ENCODE measurements around the gene FOXE3.

Gene FOXE3

GRCh38 chr1:47382399-47382983, 33.6 kb upstream of the FOXE3 start:
- TF ChIP-seq, protein P1, sequence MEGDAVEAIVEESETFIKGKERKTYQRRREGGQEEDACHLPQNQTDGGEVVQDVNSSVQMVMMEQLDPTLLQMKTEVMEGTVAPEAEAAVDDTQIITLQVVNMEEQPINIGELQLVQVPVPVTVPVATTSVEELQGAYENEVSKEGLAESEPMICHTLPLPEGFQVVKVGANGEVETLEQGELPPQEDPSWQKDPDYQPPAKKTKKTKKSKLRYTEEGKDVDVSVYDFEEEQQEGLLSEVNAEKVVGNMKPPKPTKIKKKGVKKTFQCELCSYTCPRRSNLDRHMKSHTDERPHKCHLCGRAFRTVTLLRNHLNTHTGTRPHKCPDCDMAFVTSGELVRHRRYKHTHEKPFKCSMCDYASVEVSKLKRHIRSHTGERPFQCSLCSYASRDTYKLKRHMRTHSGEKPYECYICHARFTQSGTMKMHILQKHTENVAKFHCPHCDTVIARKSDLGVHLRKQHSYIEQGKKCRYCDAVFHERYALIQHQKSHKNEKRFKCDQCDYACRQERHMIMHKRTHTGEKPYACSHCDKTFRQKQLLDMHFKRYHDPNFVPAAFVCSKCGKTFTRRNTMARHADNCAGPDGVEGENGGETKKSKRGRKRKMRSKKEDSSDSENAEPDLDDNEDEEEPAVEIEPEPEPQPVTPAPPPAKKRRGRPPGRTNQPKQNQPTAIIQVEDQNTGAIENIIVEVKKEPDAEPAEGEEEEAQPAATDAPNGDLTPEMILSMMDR (IDR thresholded peaks at IDR 0.05; ENCODE audit: low read depth, low read length, poor library complexity, severe bottlenecking), result no peak
- no peak for TF ChIP-seq EZH2phosphoT487 (IDR thresholded peaks at IDR 0.05; ENCODE audit: borderline replicate concordance, low read length)
- H3K9me2 ChIP-seq (replicated peaks; ENCODE audit: control insufficient read depth, low read length), result no peaks in the 10 kb centered on the region
- H3K4me1 ChIP-seq (ENCODE audit: control insufficient read depth, low read length), result no peaks in the 10 kb centered on the region
- H3K27me3 ChIP-seq (ENCODE audit: control insufficient read depth, low read length), result no peaks in the 10 kb centered on the region
- H3K36me3 ChIP-seq (ENCODE audit: control insufficient read depth, low read length), result peaks cover 17% of the 10 kb centered on the region
- no peaks in the 10 kb centered on the region for H4K20me1 ChIP-seq (ENCODE audit: control insufficient read depth, insufficient read depth, low read depth, low read length)
- no peak overlapping the region for H3K4me2 ChIP-seq (ENCODE audit: low read length)
- no peak overlapping the region for H3K4me3 ChIP-seq (ENCODE audit: low read length)
- no peak overlapping the region for H3K27ac ChIP-seq (ENCODE audit: low read depth, low read length)
- no peaks in the 10 kb centered on the region for H3K9me3 ChIP-seq (ENCODE audit: control insufficient read depth, insufficient read depth, low read length)
- H3K79me2 ChIP-seq (ENCODE audit: control insufficient read depth, low read length), result no peaks in the 10 kb centered on the region
- no peaks in the 10 kb centered on the region for H3F3A ChIP-seq (ENCODE audit: control insufficient read depth, insufficient read depth)

DNA sequence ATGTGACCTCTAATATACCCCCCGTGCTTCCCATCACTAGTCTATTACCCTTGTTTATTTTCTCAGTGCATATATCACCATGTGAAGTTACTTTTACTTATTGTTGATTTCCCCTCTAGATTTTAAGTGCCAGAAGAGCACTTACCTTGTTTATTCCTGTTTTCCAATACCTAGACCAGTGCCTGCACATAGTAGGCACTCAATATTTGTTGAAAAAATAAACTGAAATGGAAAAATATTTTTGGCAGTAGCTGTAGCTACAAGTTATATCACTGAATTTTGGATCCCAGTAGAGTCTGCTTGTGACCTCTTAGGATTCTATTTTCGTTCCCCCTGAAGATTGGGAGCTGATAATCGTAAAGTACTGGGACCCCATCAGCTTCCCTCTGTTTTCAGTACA, 32.0 kb upstream of the FOXE3 start:
- TF ChIP-seq, protein P1 (IDR thresholded peaks at IDR 0.05; ENCODE audit: low read depth, low read length, poor library complexity, severe bottlenecking), result no peak
- TF ChIP-seq EZH2phosphoT487 (IDR thresholded peaks at IDR 0.05; ENCODE audit: borderline replicate concordance, low read length), result no peak
- H4K20me1 ChIP-seq (ENCODE audit: control insufficient read depth, insufficient read depth, low read depth, low read length), result peaks cover 2% of the 10 kb centered on the region; the same call in 1 of the 2 replicates
- no peak overlapping the region for H3K4me3 ChIP-seq (ENCODE audit: low read length)
- no peaks in the 10 kb centered on the region for H3K79me2 ChIP-seq (ENCODE audit: control insufficient read depth, low read length)
- no peaks in the 10 kb centered on the region for H3K27me3 ChIP-seq (ENCODE audit: control insufficient read depth, low read length)
- no peaks in the 10 kb centered on the region for H3K9me3 ChIP-seq (ENCODE audit: control insufficient read depth, insufficient read depth, low read length)
- H3K36me3 ChIP-seq (ENCODE audit: control insufficient read depth, low read length), result peaks cover 7% of the 10 kb centered on the region
- H3F3A ChIP-seq (ENCODE audit: control insufficient read depth, insufficient read depth), result no peaks in the 10 kb centered on the region
- H3K4me1 ChIP-seq (ENCODE audit: control insufficient read depth, low read length), result no peaks in the 10 kb centered on the region
- H3K27ac ChIP-seq (ENCODE audit: low read depth, low read length), result no peak overlapping the region
- no peak overlapping the region for H3K4me2 ChIP-seq (ENCODE audit: low read length)
- H3K9me2 ChIP-seq (replicated peaks; ENCODE audit: control insufficient read depth, low read length), result no peaks in the 10 kb centered on the region

GRCh38 chr1:47385020-47385419, 31.1 kb upstream of the FOXE3 start:
- H3K4me2 ChIP-seq (ENCODE audit: low read length), result no peak overlapping the region
- H3K4me3 ChIP-seq (ENCODE audit: low read length), result no peak overlapping the region
- H3F3A ChIP-seq (ENCODE audit: control insufficient read depth, insufficient read depth), result no peaks in the 10 kb centered on the region
- TF ChIP-seq, protein P1 (IDR thresholded peaks at IDR 0.05; ENCODE audit: low read depth, low read length, poor library complexity, severe bottlenecking), result no peak
- TF ChIP-seq EZH2phosphoT487 (IDR thresholded peaks at IDR 0.05; ENCODE audit: borderline replicate concordance, low read length), result no peak
- no peaks in the 10 kb centered on the region for H3K36me3 ChIP-seq (ENCODE audit: control insufficient read depth, low read length)
- no peaks in the 10 kb centered on the region for H3K4me1 ChIP-seq (ENCODE audit: control insufficient read depth, low read length)
- H3K79me2 ChIP-seq (ENCODE audit: control insufficient read depth, low read length), result no peaks in the 10 kb centered on the region
- H3K27ac ChIP-seq (ENCODE audit: low read depth, low read length), result no peak overlapping the region
- H4K20me1 ChIP-seq (ENCODE audit: control insufficient read depth, insufficient read depth, low read depth, low read length), result peaks cover 4% of the 10 kb centered on the region; the same call in 1 of the 2 replicates
- H3K9me3 ChIP-seq (ENCODE audit: control insufficient read depth, insufficient read depth, low read length), result no peaks in the 10 kb centered on the region
- no peaks in the 10 kb centered on the region for H3K9me2 ChIP-seq (replicated peaks; ENCODE audit: control insufficient read depth, low read length)
- no peaks in the 10 kb centered on the region for H3K27me3 ChIP-seq (ENCODE audit: control insufficient read depth, low read length)
